Testis (tissue), 3 donors: ENCODE data around the gene GRID1. TPM values are rescaled to one million over a fixed set of nuclear protein-coding genes. Genes with fewer than 3 reads are reported as not detected.
A peak's percentile ranks its signal among the peaks of the same experiment; 100 is the strongest.

ENCODE experiments used
- DNase-seq: peaks from one replicate; pipeline ENCODE4 v3.0.0-alpha.2; 2019
- H3K27ac ChIP-seq, 2 donors: fragments of 200-600 bp; sonication (generic); one replicate each; pipeline ENCODE4 v1.5.1; 2019
- H3K27me3 ChIP-seq: fragments of 200-600 bp; sonication (generic); one replicate; pipeline ENCODE4 v1.5.1; 2019
- H3K36me3 ChIP-seq: fragments of 200-600 bp; sonication (generic); one replicate; pipeline ENCODE4 v1.5.1; 2017; ENCODE audit warnings: low read depth; ENCODE audit errors: missing control alignments
- H3K4me1 ChIP-seq: fragments of 200-600 bp; sonication (generic); one replicate; pipeline ENCODE4 v1.5.1; 2019
- H3K4me3 ChIP-seq, 2 donors: fragments of 200-600 bp; sonication (generic); one replicate each; pipeline ENCODE4 v1.5.1; 2017 to 2019
- H3K9me3 ChIP-seq: fragments of 200-600 bp; sonication (generic); one replicate; pipeline ENCODE4 v1.5.1; 2017
- POLR2A ChIP-seq: fragments of 450-650 bp; IDR thresholded peaks from one replicate; pipeline ENCODE4 v1.6.1; 2017; ENCODE audit warnings: antibody characterized with exemption, mild to moderate bottlenecking, moderate library complexity
- WGBS, 2 donors: methylation state at CpG; one replicate each; pipeline ENCODE4 v1.1.5; 2018; 5-methylcytosine and 5-hydroxymethylcytosine counted together
- intact Hi-C: fragments of 100-400 bp; cut with DNase I; formaldehyde crosslinking; loops from one replicate; pipeline ENCODE4 v1.15.1; 2023; ENCODE audit warnings: low total_unique reads
- polyA plus RNA-seq: library from polyadenylated mRNA; stranded (reverse); fragments of 350-450 nt; fragmentation: Illumina TruSeq; extraction: RNeasy Lipid Tissue Mini Kit (QIAGEN cat#74804); gene quantifications from one replicate; pipeline ENCODE4 v1.2.3, GENCODE V29; 2014; ENCODE audit warnings: low read depth, low replicate concordance; ENCODE audit not compliant: insufficient read depth
- total RNA-seq, 2 donors: library from RNA; depleted of rRNA; stranded (reverse); fragments of >200 nt; gene quantifications; one replicate each; pipeline ENCODE4 v1.2.3, GENCODE V29; 2016
- TF ChIP-seq, protein P1 (sequence below), 3 experiments: fragments of 450-650 bp in 2 of 3; fragments of 200-600 bp in 1 of 3; sonication (generic) in 1 of 3; IDR thresholded peaks; one replicate each; pipeline ENCODE4 v1.5.1; 2016 to 2019; ENCODE audit warnings: antibody characterized with exemption in 3 of 3, mild to moderate bottlenecking in 2 of 3, moderate library complexity in 1 of 3

GRID1 gene
- total and polyA plus RNA-seq, 3 donors from 2014 or later = 7.4 to 16.7 (median 8.1) TPM

DNA sequence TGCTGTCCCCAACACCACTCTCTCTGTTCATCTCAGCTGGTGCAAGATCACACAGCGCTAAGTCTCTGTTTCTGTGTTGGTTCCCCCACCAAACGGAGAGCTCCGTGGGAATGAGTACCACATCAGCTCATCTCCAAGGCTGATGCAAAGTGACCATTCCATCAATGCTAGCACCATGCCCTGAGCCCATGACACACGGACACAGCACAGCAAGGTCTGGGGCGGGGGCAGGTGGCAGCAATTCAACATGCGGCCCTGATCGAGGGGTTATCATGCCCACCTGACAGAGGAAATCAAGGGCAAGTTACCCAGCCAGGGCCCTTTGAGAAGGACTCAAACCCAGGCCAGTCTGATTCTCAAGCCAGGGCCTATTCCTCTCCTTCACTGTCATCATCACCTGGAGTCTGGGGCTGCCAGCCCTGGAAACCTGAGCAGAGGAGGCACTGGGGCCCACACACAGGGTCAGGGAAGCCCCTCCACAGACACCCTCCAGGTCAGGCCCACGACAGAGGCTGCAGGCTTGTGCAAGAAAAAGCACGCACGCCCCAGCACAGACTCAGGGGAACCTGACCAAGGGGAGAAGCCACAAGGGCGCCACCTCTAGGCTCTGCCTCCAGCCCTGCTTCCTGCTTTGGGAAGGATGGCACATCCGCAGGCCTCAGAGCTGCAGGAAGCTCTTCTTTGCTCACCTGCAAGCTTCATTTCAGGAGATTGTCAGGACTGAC lies 74.8 kb downstream of the GRID1 start:
- DNase-seq = peak; percentile 9
- Histone ChIP-seq H3K9me3 (no peaks in the 10 kb centered on the region), H3K4me1 (no peaks in the 10 kb centered on the region), H3K27me3 (no peaks in the 10 kb centered on the region), H3K4me3 (no peak overlapping the region), H3K27ac (no peak overlapping the region), H3K36me3 (no peaks in the 10 kb centered on the region)
- TF ChIP-seq, protein P1, sequence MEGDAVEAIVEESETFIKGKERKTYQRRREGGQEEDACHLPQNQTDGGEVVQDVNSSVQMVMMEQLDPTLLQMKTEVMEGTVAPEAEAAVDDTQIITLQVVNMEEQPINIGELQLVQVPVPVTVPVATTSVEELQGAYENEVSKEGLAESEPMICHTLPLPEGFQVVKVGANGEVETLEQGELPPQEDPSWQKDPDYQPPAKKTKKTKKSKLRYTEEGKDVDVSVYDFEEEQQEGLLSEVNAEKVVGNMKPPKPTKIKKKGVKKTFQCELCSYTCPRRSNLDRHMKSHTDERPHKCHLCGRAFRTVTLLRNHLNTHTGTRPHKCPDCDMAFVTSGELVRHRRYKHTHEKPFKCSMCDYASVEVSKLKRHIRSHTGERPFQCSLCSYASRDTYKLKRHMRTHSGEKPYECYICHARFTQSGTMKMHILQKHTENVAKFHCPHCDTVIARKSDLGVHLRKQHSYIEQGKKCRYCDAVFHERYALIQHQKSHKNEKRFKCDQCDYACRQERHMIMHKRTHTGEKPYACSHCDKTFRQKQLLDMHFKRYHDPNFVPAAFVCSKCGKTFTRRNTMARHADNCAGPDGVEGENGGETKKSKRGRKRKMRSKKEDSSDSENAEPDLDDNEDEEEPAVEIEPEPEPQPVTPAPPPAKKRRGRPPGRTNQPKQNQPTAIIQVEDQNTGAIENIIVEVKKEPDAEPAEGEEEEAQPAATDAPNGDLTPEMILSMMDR (IDR thresholded peaks at IDR 0.05) = no peak
- no peak for TF ChIP-seq POLR2A
- intact Hi-C loops = no loop called here
- 76 to 82% methylated on average over 7 to 12 of the region's 12 CpGs for WGBS, 2 donors

DNA sequence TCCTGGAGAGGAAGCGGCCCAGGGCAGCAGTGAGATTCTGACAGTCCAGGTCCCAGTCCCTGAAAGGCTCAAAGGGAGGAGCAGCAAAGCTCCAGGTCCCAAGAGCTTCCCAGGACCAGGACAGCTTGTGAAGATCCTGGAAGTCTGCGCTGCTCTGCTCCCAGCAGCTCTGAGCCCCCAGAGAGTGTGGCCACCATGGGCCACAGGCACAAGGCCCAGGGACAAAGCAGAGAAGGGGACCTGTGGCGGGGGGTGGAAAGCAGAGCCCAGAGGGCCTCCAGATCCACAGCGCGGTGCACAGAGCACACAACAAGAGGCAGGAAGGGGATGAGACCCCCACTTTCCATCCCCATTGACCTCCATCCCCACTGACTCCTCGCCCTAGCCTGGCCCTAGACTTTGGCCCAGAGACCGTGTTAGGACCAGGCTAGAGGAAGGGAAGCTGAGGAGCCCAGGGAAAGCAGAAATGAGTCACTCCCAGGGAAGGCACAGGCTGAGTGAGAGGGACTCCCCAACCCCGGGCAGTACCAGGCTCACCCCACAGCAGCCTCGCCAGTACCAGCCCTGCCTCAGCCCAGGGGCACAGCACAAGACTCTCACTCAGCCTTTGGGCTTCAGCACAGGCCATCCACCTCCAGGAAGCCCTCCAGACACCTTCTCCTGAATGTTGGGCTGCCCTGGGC lies 75.5 kb downstream of the GRID1 start:
- no peak overlapping the region for H3K4me3 ChIP-seq
- no peaks in the 10 kb centered on the region for H3K9me3 ChIP-seq
- no peak overlapping the region for H3K27ac ChIP-seq
- H3K27me3 ChIP-seq = no peaks in the 10 kb centered on the region
- no peak for TF ChIP-seq POLR2A
- TF ChIP-seq, protein P1 (IDR thresholded peaks at IDR 0.05) = no peak
- peak; percentile 7 for DNase-seq
- H3K36me3 ChIP-seq = no peaks in the 10 kb centered on the region
- whole genome bisulfite sequencing, 2 donors = 80 to 92% methylated on average over 7 to 9 of the region's 9 CpGs
- intact Hi-C loops = no loop called here
- no peaks in the 10 kb centered on the region for H3K4me1 ChIP-seq

DNA sequence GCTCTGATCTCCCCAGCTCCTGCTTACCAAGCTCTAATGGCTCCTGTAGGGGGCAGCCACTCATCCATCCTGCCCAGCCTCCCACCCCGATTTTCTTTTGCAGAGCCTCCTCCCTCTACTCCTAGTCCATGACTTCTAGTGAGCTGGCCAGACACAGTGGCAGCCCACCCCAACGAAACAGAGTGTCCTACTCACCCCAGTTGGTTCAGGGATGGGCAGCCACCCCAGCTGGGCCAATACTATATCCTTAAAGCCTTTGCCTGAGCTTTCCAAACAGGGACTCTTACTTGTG lies 77.1 kb downstream of the GRID1 start:
- no peak for DNase-seq
- H3K9me3 ChIP-seq = no peaks in the 10 kb centered on the region
- H3K27ac ChIP-seq = no peak overlapping the region
- H3K36me3 ChIP-seq = no peaks in the 10 kb centered on the region
- intact Hi-C loops = no loop called here
- H3K4me3 ChIP-seq = no peak overlapping the region
- TF ChIP-seq POLR2A = no peak
- TF ChIP-seq, protein P1 (IDR thresholded peaks at IDR 0.05) = no peak
- no peaks in the 10 kb centered on the region for H3K4me1 ChIP-seq
- 84 to 90% methylated on average over 2 of the region's 2 CpGs for WGBS, 2 donors
- no peaks in the 10 kb centered on the region for H3K27me3 ChIP-seq

DNA sequence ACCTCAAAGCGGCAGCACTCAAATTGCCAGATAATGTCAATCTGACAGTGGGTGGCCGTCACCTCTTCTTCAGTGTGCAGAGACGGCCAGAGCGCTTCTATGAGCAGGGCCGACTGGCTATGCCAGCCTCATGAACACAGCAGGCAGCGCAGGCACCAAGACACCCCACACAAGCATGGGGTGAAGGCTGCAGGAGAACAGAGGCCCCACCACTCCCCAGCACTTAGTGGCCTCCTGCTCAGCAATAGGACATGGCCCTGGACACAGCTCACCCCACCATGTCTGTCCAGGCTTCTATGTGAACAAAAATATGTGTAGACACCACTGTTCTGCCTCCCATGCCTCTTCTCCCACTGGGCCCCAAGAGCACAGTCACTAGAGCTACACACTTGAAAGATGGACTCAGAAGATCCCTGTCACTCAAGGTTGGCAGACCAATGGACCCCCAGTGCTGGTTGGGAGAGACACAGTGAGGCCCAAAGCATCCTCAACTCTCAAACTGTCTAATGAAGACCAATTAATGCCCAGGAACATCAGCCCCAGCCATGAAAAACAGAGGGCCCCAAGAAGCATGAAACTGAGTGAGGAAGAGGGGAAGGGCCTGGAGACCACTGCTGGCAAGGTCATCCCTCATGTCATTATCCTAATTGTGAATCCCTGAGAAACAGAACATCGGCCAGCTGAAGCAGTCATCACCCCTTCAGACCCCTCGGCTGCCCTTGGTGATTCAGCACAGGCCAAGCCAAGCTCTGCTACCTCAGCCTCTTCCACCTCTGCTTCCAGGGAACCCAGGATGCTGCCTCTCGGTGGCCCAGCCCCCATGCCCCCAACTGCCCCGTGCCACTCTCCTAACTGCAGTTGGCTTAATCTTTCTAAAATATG lies 77.7 kb downstream of the GRID1 start:
- Histone ChIP-seq H3K9me3 (no peaks in the 10 kb centered on the region), H3K4me3 (no peak overlapping the region), H3K27me3 (no peaks in the 10 kb centered on the region), H3K36me3 (no peaks in the 10 kb centered on the region), H3K4me1 (no peaks in the 10 kb centered on the region), H3K27ac (no peak overlapping the region)
- peak; percentile 10 for DNase-seq
- intact Hi-C loops = no loop called here
- TF ChIP-seq POLR2A = no peak
- TF ChIP-seq, protein P1 (IDR thresholded peaks at IDR 0.05) = no peak
- WGBS, 2 donors = 92 to 93% methylated on average over 9 to 10 of the region's 10 CpGs
